ENCODE measurements around the gene KRTAP10-5. TPM values are rescaled to one million over a fixed set of nuclear protein-coding genes. Genes with fewer than 3 reads are reported as not detected.

The KRTAP10-5 gene
- total and polyA plus RNA-seq, 9 of the 15 experiments (the other 6 are each of a cell fraction or from before 2014, with no cell fraction given): not detected

GRCh38 chr21:44572959-44573583 is 7.3 kb downstream of the KRTAP10-5 start:
- no peak overlapping the region for H2AFZ ChIP-seq (ENCODE audit: low read depth, low read length)
- in situ Hi-C loops (cut with MboI): no loop called here
- no peak for FAIRE-seq
- intact Hi-C loops (cut with micrococcal nuclease): no loop called here
- no peak overlapping the region for H3K27ac ChIP-seq (ENCODE audit: extremely low read depth, low read depth, low read length)
- H3K4me2 ChIP-seq (ENCODE audit: insufficient read depth, low read length): no peak overlapping the region
- 1% methylated on average over 15 of the region's 15 CpGs for WGBS (ENCODE audit: insufficient coverage, low coverage, missing lambda C conversion rate)
- H3K79me2 ChIP-seq (ENCODE audit: control insufficient read depth, insufficient read depth, low read length): no peaks in the 10 kb centered on the region
- BruUV-seq (replicated peaks): no TSS peak
- no peaks in the 10 kb centered on the region for H3K36me3 ChIP-seq (ENCODE audit: control insufficient read depth, insufficient read depth, low read length)
- POLR2A ChIA-PET: interaction anchor here (0.8 kb wide), 1 partner anchor 19 kb away, joined by 5 read pairs; the partner anchor contains the start of gene KRTAP10-6
- no peak overlapping the region for H3K4me3 ChIP-seq
- no peaks in the 10 kb centered on the region for H3K9me1 ChIP-seq (ENCODE audit: control insufficient read depth, insufficient read depth, low read length)
- H3K4me1 ChIP-seq (replicated peaks in 1 of 2; ENCODE audit: control insufficient read depth in 2 of 2, insufficient read depth in 2 of 2, low read length in 2 of 2): peaks cover 0 to 24% of the 10 kb centered on the region in 2 experiments; a peak in 1 of 5 replicates
- peaks cover 20 to 57% of the 10 kb centered on the region in 2 experiments; a peak in 4 of 5 replicates for H3K27me3 ChIP-seq (ENCODE audit: control insufficient read depth in 2 of 2, insufficient read depth in 2 of 2, low read length in 2 of 2)
- peak in 1 of 4 experiments; percentile 10 for DNase-seq (ENCODE audit: extremely low read depth in 1 of 4, low spot score in 3 of 4)
- no peak for ATAC-seq
- no peaks in the 10 kb centered on the region; the same call in none of the 2 replicates for H3K9me3 ChIP-seq (replicated peaks; ENCODE audit: control insufficient read depth, insufficient read depth, low read depth, low read length)
- no peaks in the 10 kb centered on the region for H4K20me1 ChIP-seq (replicated peaks; ENCODE audit: control insufficient read depth, insufficient read depth, low read length)
- CTCF ChIA-PET (ENCODE audit: low intra/inter-chr PET ratio): no interaction called here
- H3K9ac ChIP-seq (ENCODE audit: insufficient read depth in 1 of 2, low read depth in 2 of 2, low read length in 2 of 2): peak overlapping the region in 1 of 2 experiments; percentile 33; a peak in 1 of 4 replicates
- TF ChIP-seq CEBPG (CRISPR knock-in tag; IDR thresholded peaks at IDR 0.05) (no peak), CEBPG (tag; conservative IDR thresholded peaks at IDR 0.05 in 1 of 2, IDR thresholded peaks at IDR 0.05 in 1 of 2) (no peak), HIVEP1 (CRISPR knock-in tag; IDR thresholded peaks at IDR 0.05) (no peak), MAZ (CRISPR knock-in tag; conservative IDR thresholded peaks at IDR 0.05 in 1 of 2, IDR thresholded peaks at IDR 0.05 in 1 of 2) (no peak), FOSL1 (tag; conservative IDR thresholded peaks at IDR 0.05) (peak; percentile 79), PKNOX1 (IDR thresholded peaks at IDR 0.05) (peak; percentile 23; the same call in 1 of the 2 replicates), ZNF592 (IDR thresholded peaks at IDR 0.05) (no peak)
- TF ChIP-seq, protein P1, sequence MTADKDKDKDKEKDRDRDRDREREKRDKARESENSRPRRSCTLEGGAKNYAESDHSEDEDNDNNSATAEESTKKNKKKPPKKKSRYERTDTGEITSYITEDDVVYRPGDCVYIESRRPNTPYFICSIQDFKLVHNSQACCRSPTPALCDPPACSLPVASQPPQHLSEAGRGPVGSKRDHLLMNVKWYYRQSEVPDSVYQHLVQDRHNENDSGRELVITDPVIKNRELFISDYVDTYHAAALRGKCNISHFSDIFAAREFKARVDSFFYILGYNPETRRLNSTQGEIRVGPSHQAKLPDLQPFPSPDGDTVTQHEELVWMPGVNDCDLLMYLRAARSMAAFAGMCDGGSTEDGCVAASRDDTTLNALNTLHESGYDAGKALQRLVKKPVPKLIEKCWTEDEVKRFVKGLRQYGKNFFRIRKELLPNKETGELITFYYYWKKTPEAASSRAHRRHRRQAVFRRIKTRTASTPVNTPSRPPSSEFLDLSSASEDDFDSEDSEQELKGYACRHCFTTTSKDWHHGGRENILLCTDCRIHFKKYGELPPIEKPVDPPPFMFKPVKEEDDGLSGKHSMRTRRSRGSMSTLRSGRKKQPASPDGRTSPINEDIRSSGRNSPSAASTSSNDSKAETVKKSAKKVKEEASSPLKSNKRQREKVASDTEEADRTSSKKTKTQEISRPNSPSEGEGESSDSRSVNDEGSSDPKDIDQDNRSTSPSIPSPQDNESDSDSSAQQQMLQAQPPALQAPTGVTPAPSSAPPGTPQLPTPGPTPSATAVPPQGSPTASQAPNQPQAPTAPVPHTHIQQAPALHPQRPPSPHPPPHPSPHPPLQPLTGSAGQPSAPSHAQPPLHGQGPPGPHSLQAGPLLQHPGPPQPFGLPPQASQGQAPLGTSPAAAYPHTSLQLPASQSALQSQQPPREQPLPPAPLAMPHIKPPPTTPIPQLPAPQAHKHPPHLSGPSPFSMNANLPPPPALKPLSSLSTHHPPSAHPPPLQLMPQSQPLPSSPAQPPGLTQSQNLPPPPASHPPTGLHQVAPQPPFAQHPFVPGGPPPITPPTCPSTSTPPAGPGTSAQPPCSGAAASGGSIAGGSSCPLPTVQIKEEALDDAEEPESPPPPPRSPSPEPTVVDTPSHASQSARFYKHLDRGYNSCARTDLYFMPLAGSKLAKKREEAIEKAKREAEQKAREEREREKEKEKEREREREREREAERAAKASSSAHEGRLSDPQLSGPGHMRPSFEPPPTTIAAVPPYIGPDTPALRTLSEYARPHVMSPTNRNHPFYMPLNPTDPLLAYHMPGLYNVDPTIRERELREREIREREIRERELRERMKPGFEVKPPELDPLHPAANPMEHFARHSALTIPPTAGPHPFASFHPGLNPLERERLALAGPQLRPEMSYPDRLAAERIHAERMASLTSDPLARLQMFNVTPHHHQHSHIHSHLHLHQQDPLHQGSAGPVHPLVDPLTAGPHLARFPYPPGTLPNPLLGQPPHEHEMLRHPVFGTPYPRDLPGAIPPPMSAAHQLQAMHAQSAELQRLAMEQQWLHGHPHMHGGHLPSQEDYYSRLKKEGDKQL (CRISPR knock-in tag; IDR thresholded peaks at IDR 0.05; ENCODE audit: borderline replicate concordance): 0 out of 2 replicates have a peak, but pooled peaks have one; percentile 38
- TF ChIP-seq, protein P2, sequence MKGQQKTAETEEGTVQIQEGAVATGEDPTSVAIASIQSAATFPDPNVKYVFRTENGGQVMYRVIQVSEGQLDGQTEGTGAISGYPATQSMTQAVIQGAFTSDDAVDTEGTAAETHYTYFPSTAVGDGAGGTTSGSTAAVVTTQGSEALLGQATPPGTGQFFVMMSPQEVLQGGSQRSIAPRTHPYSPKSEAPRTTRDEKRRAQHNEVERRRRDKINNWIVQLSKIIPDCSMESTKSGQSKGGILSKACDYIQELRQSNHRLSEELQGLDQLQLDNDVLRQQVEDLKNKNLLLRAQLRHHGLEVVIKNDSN (CRISPR knock-in tag; IDR thresholded peaks at IDR 0.05): no peak
